ENCODE results near the gene IRAK2.

DNA sequence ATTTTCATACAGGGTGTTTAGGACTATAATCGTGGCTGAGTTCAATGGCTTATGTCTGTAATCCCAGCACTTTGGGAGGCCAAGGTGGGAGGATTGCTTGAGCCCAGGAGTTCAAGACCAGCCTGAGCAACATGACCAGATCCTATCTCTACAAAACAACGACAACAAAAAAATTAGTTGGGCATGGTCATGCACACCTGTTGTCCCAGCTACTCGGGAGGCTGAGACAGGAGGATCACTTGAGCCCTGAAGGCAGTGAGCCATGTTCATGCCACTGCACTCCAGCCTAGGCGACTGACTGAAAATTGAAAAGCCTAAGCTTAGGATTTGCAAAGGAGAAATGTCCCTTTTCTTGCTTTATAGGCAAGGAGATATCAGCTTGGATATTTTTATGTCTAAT lies 47.8 kb upstream of the IRAK2 start:
- TF ChIP-seq, protein P1, sequence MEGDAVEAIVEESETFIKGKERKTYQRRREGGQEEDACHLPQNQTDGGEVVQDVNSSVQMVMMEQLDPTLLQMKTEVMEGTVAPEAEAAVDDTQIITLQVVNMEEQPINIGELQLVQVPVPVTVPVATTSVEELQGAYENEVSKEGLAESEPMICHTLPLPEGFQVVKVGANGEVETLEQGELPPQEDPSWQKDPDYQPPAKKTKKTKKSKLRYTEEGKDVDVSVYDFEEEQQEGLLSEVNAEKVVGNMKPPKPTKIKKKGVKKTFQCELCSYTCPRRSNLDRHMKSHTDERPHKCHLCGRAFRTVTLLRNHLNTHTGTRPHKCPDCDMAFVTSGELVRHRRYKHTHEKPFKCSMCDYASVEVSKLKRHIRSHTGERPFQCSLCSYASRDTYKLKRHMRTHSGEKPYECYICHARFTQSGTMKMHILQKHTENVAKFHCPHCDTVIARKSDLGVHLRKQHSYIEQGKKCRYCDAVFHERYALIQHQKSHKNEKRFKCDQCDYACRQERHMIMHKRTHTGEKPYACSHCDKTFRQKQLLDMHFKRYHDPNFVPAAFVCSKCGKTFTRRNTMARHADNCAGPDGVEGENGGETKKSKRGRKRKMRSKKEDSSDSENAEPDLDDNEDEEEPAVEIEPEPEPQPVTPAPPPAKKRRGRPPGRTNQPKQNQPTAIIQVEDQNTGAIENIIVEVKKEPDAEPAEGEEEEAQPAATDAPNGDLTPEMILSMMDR (IDR thresholded peaks at IDR 0.05; ENCODE audit: borderline replicate concordance, extremely low read depth, low read length, poor library complexity, severe bottlenecking) = no peak
- no peak for TF ChIP-seq EZH2 (IDR thresholded peaks at IDR 0.05; ENCODE audit: borderline replicate concordance, low read depth, low read length, severe bottlenecking)

Measured in DND-41 (cell line).